GM18909 (cell line): ENCODE results near the gene ZSCAN9.
A peak's percentile ranks its signal among the peaks of the same experiment; 100 is the strongest.

Source experiments
- ATAC-seq: cut with Tn5 transposase; IDR thresholded peaks from one replicate; pipeline ENCODE4 v1.9.1; 2021; ENCODE audit warnings: mild to moderate bottlenecking; ENCODE audit not compliant: unreplicated experiment, poor library complexity

Gene ZSCAN9

DNA sequence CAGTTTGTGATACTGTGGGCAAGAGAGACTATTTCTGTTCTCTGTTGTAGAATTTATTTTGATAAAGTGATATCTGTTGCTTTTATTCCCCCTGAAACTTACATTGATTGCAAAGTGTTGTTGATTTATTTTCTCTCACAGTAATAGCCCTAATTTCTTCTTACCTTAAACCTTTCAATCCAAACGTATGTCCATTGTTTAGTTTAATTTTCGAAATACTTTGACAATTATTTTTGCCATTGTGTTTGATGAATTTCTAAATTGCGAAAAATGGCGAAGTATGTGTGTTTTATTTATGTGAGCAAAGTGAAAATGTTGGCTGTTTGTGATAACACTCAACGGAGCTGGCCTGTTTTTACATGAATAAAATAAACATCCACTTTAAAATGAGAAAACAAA is 41.5 kb downstream of the ZSCAN9 start:
- no peak for ATAC-seq

DNA sequence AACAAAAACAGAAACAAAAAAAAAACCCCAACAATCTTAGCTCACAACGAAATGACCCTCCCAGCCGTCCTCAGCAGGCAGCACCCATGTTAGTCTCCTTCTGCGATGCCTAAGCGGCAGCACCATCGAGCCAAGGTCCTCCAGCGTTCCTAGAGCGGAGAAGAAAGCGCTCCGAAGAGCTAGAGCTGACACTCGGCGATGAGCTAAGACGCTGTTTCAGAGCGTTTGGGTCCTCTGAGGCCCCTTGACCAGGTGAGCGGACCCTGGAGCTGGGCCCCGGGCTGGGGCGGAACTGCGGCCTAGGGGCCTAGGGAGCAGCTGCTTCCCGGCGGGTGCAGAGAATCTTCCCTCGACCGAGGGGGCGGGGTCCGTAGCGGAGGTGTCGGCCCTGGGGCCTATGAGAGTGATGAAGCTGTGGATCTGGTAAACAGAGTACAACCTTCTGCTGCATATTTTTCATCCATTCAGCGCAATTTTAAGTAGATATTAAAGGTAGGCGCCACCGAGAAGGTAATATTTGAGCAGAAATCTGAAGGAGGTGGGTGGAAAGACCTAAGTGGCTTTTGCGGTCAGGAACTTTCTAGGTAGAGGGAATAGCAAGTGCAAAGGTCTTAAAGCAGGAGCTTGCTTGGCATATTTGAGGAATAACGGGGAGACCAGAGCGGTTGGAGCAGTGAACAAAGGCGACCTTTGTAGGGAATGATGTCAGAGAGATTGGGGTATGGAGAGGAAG is 42.1 kb downstream of the ZSCAN9 start, which contains the start of gene ZSCAN26:
TSS of gene ZSCAN26 (plus strand) at position 182 of the 733 bp plus-strand sequence. CDS start 4,777 bp downstream, outside the sequence.
- peak; percentile 89 for ATAC-seq

DNA sequence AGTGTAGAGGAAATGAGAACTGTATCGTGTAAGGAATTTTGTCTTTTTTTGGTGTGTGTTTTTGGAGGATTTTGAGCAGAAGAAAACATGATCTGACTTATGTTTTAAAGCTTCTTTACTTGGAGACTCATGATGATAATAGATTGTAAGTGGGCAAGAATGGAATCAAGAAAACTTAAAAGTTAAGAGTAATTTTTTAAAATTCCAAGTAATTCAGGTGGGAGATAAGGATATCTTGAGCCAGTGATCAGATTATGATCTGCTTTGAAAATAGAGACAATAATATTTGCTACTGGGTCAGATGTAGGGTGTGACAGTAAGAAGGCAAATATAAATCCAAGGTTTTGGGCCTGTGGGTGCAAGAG is 42.6 kb downstream of the ZSCAN9 start:
- no peak for ATAC-seq

DNA sequence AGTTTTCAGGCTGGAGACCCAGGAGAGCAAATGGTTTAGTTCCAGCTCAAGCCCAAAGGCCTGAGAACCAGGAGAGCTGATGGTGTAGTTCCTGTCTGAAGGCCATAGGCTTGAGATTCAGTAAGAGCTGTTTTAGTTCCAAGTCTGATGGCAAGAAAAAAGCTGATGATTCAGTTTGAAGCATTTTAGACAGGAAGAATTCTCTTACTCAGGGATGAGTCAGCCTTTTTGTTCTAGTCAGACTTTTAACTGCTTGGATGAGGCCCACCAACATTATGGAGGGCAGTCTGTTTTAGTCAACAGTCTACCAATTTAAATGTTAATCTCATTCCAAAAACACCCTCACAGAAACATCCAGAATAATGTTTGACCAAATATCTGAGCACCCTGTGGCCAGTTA is 44.4 kb downstream of the ZSCAN9 start:
- ATAC-seq, result no peak

DNA sequence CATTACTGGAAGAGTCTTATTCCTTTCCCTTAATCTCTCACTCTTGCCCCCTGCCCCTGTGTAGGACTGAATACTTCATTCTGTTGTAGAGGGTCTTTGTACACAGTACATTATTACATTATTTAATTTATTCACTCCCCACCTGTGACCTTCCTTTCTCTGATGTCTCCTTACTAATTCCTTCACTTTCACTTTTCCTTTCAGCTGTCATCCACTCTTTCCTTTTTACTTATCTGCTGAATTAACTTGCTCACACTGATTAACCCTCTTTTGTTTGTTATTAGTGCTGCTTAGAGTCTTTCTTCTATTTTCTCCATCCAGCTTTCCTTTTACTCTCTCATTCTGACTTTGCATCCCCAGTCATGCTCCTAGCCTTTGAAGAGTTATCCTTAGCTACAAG is 49.8 kb downstream of the ZSCAN9 start:
- no peak for ATAC-seq

DNA sequence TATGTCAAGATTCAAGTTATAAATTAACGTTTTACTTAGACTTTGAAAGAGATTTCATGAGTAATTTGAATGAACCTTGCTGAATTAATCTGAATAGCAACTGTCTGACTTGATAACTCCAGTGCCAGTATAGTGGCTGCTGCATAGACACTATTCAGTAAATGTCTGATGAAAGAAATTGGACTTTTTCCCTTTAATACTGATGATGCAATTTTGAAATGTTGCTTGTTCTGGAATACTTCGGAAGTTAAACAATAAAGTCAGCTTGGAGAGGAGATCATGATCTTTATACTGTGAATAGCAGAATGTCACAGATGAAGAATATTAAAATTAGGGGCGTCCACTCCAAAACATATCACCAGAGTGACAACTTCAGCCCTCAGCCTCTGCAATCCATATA is 52.7 kb downstream of the ZSCAN9 start:
- ATAC-seq, result no peak

DNA sequence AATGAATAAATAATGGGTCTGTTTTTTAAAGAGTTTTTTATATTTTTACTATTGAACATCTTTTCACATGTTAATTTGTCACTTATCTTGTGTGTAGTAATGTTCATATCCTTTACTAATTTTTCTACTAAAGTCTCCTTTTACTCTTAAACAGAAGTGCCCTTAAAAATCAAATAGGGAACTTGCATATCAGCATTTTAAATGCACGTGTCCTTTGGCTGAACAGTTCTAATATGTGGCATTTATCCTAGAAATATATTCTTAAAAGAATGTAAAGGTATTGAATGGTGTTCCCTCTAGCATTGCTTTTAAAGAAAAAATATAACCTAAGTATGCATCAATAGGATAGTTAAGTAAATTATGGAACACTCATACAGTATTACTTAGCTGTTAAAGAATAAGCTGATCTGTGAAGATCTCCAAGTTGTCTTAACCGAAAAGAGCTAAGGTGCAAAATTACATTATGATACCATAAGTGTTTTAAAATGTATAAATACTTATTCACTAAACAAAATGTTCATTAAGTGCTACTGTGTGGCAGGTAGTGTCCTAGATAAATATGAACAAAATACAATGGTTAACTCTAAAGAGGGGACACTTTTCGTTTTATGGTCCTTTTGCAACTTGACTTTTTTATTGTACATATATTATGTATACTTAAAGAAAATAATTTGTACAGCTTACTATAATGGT is 55.7 kb downstream of the ZSCAN9 start:
- no peak for ATAC-seq

DNA sequence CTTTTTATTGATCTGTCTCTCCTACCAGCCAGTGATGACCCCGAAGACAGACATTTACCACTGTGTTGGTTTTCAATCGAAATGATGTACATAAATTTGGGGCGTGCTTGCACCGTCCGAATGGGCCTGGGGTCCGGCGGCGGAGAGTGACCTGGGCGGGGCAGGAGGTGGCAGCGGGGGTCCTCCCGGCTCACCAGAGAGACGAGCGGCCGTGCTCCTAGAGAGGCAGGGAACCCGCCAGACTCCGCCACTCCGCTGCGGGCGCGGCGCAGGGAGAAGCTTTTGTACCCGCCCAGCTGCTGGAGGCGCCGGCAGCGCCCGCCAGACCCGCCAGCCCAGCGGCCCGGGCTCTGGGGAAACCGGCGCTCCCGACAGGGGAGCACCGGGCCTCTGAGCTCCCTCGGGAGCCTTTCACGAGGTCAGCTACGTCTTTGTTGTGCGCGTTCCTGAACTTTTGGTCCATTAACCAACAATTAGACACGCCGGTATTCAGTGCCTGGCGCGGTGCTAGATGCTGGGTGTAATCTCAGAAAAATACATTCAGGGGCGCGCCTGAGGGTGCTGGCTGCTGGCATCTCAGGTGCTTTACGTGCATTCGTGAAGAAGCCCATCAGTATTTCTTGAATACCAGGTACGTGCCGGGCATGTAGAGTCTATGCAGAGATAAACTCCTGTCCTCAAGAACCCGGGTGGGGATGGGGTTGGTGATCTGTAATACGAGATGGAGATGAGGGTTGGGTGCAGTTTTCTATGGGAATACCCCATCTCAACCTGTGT is 56.4 kb downstream of the ZSCAN9 start, which contains the start of gene PGBD1:
TSS of gene PGBD1 (plus strand) at position 285 of the 777 bp plus-strand sequence. CDS start 2,242 bp downstream, outside the sequence.
- peak; percentile 79 for ATAC-seq

DNA sequence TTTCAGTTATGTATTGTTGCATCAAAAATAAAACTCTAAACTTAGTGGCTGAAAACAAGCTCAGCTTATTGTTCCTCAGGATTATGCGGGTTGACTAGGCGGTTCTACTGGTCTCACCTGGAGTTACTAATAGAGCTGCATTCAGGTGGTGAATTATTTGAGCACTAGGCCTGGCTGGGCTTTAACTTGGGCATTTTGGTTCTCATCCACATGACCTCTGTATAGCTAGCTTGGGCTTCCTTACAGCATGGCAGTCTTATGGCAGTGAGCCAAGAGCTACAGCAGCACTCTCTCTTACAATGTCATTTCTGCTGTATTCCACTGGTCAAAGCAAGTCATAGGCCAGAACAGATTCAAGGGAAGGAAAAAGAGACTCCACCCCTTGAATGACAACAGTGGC is 57.9 kb downstream of the ZSCAN9 start:
- no peak for ATAC-seq
